Fibroblast of the aortic adventitia (primary cell): ENCODE measurements around the gene KAT7. TPM values are rescaled to one million over a fixed set of nuclear protein-coding genes. Genes with fewer than 3 reads are reported as not detected.

Experiments used
- DNase-seq: peaks from one replicate; pipeline ENCODE4 v3.0.0-alpha.2; 2010; ENCODE audit warnings: low read depth
- H3K4me3 ChIP-seq: 2 replicates; pipeline ENCODE4 v1.5.1; 2011; ENCODE audit warnings: low read depth, mild to moderate bottlenecking, control low read depth, low read length, moderate library complexity
- total RNA-seq: library from RNA; depleted of rRNA; stranded (reverse); fragments of >200 nt; gene quantifications from 2 replicates; pipeline ENCODE4 v1.2.3, GENCODE V29; 2012; ENCODE audit warnings: low replicate concordance
- TF ChIP-seq, protein P1 (sequence below): IDR thresholded peaks from 2 replicates; pipeline ENCODE4 v1.5.1; 2011; ENCODE audit warnings: mild to moderate bottlenecking, low read length, control low read depth, inconsistent platforms; ENCODE audit not compliant: insufficient read depth

KAT7 gene
- total RNA-seq, 1 donor: 33.5 TPM

- no peak for DNase-seq
- H3K4me3 ChIP-seq: no peak overlapping the region
- TF ChIP-seq, protein P1, sequence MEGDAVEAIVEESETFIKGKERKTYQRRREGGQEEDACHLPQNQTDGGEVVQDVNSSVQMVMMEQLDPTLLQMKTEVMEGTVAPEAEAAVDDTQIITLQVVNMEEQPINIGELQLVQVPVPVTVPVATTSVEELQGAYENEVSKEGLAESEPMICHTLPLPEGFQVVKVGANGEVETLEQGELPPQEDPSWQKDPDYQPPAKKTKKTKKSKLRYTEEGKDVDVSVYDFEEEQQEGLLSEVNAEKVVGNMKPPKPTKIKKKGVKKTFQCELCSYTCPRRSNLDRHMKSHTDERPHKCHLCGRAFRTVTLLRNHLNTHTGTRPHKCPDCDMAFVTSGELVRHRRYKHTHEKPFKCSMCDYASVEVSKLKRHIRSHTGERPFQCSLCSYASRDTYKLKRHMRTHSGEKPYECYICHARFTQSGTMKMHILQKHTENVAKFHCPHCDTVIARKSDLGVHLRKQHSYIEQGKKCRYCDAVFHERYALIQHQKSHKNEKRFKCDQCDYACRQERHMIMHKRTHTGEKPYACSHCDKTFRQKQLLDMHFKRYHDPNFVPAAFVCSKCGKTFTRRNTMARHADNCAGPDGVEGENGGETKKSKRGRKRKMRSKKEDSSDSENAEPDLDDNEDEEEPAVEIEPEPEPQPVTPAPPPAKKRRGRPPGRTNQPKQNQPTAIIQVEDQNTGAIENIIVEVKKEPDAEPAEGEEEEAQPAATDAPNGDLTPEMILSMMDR: no peak
These were observed 94.0 kb downstream of the KAT7 start for GRCh38 chr17:49882434-49882833.

Other genes with a start within 250 kb of the KAT7 start
- gene NXPH3, start 212.8 kb upstream of the KAT7 start, total RNA-seq: 1.4 and 1.9 TPM in 2 replicates
- gene SPOP, start 110.6 kb upstream of the KAT7 start, total RNA-seq: 46.1 and 85.4 TPM in 2 replicates
- gene SLC35B1, start 80.7 kb upstream of the KAT7 start, total RNA-seq: 24.5 and 59.7 TPM in 2 replicates
- 1.1 TPM in 2 replicates for gene FAM117A, start 24.6 kb upstream of the KAT7 start, total RNA-seq
- gene TAC4, start 59.4 kb downstream of the KAT7 start, total RNA-seq: not detected in 2 replicates
- gene DLX4, start 180.5 kb downstream of the KAT7 start, total RNA-seq: not detected in 2 replicates
- not detected in 2 replicates for gene DLX3, start 206.5 kb downstream of the KAT7 start, total RNA-seq